Effector CD8-positive, alpha-beta T cell (primary cell): ENCODE results near the gene PWP2.
"Not testable (repeated sequence)": the region's sequence is repeated elsewhere in the genome, so short reads cannot be mapped to it uniquely, and the experiment has no call there.

Experiments used
- DNase-seq: peaks from one replicate; lab custom pipeline; 2025; lab: John Stamatoyannopoulos, UW

Gene PWP2

GRCh38 chr21:44163167-44163653, 56.0 kb downstream of the PWP2 start:
- DNase-seq, result not testable (repeated sequence)

DNA sequence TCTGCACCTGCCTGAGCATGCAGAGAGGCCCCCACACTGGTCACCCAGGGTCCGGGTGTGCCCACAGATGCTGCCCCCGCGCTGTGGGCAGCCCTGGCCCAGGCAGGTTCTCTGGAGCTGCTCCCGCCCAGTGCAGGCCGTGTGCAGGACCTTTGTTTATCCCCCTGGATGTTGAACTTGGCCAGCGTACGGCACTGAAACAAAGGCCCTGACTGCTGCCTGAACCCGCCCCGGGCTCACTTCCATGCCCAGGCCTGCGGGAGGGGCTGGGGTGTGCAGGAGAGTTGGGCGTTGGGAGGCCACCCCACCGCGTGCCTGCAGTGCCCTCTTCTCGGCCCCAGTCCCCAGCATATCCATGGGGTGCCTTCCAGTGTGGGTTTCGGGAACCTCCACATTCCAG, 58.7 kb downstream of the PWP2 start:
- not testable (repeated sequence) for DNase-seq

- DNase-seq, result not testable (repeated sequence)
Observed at GRCh38 chr21:44167527-44167926, 60.3 kb downstream of the PWP2 start.

- not testable (repeated sequence) for DNase-seq
Observed at GRCh38 chr21:44170326-44170725, 63.1 kb downstream of the PWP2 start.

GRCh38 chr21:44170863-44171262, 63.7 kb downstream of the PWP2 start:
- not testable (repeated sequence) for DNase-seq

DNA sequence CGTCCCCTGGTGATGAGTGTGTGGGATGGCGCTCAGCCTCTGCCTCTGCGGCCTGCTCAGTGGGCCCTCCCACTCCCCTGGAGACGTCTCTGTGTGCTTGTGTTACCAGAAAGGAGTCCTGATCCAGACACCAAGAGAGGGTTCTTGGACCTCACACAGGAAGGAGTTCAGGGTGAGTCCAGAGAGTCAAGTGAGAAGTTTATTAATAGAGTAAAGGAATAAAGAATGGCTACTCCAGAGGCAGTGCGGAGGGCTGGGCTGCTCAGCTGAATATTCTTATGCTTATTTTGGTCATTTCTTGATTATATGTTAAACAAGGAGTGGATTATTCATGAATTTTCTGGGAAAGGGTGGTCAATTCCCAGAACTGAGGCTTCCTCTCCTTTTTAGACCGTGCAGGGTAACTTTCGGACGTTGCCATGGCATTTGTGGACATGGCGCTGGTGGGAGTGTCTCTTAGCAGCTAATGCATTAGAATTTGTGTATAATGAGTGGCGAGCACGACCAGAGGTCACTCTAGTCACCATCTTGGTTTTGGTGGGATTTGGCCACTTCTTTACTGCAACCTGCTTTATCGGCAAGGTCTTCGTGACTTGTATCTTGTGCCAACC, 64.9 kb downstream of the PWP2 start:
- not testable (repeated sequence) for DNase-seq

DNA sequence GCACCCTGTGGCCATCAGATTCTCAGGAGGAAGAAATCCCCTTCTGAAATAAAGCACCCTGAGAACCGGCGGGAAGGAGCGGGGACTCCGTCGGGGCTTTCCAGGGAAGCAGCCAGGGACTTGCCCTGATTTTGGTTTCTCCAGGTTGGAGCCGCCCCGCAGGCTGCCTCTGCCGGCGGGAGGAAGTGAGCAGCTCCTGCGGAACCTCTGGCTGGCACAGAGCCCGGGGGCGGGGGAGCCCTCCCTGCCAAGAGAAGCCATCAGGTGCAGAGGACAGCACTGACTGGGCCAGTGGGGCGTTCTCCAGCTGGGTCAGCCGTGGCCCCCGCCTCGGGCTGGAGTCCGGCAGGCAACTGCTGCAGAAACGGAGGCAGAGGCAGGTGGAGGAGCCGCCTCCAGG, 65.5 kb downstream of the PWP2 start:
- not testable (repeated sequence) for DNase-seq

GRCh38 chr21:44175189-44175588, 68.0 kb downstream of the PWP2 start:
- DNase-seq, result not testable (repeated sequence)

DNA sequence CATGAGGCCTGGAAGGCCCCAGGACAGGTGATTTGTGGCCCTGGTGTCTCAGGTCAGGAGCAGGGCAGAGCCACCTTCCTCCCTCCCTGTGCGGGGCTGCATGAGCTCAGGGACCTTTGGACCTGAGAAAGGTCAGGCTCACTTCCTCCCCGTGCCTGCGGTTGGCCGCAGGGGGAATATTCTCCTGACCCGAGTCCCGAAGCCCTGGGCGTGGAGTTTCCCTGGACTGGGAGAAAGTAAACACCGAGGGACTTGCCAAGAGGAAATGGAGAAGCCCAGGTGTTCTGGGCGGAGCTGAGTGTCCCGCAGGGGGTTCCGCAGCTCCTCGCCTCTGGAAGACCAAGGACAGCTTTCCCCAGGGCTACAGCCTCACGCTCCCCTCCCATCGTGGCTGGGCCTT, 68.9 kb downstream of the PWP2 start:
- DNase-seq, result not testable (repeated sequence)
